ENCODE data around the gene SLC39A7.

- TF ChIP-seq POLR2AphosphoS5 (IDR thresholded peaks at IDR 0.05; ENCODE audit: low read depth, low read length) (no peak), POLR2A (IDR thresholded peaks at IDR 0.05; ENCODE audit: low read depth, low read length) (no peak), TAF1 (IDR thresholded peaks at IDR 0.05; ENCODE audit: borderline replicate concordance, low read depth, low read length) (no peak)
These were observed 16.6 kb downstream of the SLC39A7 start for GRCh38 chr6:33217246-33217645.

Data from GM12892 (cell line).